Measurements from ENCODE around the gene ZC3H7A. TPM values are rescaled to one million over a fixed set of nuclear protein-coding genes. Genes with fewer than 3 reads are reported as not detected.

ZC3H7A gene
- total and polyA plus RNA-seq, 2 of the 13 experiments (the other 11 are each of a cell fraction or from before 2014, with no cell fraction given): 29.2 to 36.8 TPM

DNA sequence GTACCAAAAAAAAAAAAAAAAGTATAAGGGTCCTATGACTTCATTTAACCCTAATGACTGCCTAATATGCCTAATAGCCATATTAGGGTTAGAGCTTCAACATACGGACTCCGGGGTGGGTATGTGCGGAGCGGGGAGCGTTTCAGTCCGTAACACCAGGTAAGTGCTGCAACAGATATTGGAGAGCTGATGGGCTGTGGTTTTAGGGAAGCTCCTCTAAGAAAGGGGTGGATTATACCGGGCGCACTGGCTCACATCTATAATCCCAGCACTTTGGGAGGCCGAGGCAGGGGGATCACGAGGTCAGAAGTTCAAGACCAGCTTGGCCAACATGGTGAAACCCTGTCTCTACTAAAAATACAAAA, 1.9 kb upstream of the ZC3H7A start (continued):
- TF ChIP-seq AKNA (CRISPR knock-in tag; IDR thresholded peaks at IDR 0.05; ENCODE audit: borderline replicate concordance) (no peak), ZNF670 (CRISPR knock-in tag; IDR thresholded peaks at IDR 0.05; ENCODE audit: borderline replicate concordance) (no peak), HDAC6 (IDR thresholded peaks at IDR 0.05; ENCODE audit: low read depth, low read length) (no peak), ATRX (CRISPR knock-in tag; IDR thresholded peaks at IDR 0.05; ENCODE audit: borderline replicate concordance) (no peak), POLR2AphosphoS5 (IDR thresholded peaks at IDR 0.05; ENCODE audit: low read depth, low read length) (0 out of 2 replicates have a peak, but pooled peaks have one; percentile 4), ZNF20 (CRISPR knock-in tag; IDR thresholded peaks at IDR 0.05) (0 out of 2 replicates have a peak, but pooled peaks have one; percentile 9), ZNF574 (CRISPR knock-in tag; IDR thresholded peaks at IDR 0.05) (no peak), ZNF589 (CRISPR knock-in tag; conservative IDR thresholded peaks at IDR 0.05) (no peak), ZNF432 (CRISPR knock-in tag; IDR thresholded peaks at IDR 0.05; ENCODE audit: borderline replicate concordance) (no peak), RARA (CRISPR knock-in tag; IDR thresholded peaks at IDR 0.05) (no peak), ZNF850 (CRISPR knock-in tag; conservative IDR thresholded peaks at IDR 0.05) (no peak), HDAC1 (CRISPR knock-in tag; IDR thresholded peaks at IDR 0.05) (no peak), ZNF431 (CRISPR knock-in tag; IDR thresholded peaks at IDR 0.05; ENCODE audit: borderline replicate concordance, low read depth) (no peak), MXD4 (CRISPR knock-in tag; IDR thresholded peaks at IDR 0.05) (no peak)
- TF ChIP-seq, protein P1, sequence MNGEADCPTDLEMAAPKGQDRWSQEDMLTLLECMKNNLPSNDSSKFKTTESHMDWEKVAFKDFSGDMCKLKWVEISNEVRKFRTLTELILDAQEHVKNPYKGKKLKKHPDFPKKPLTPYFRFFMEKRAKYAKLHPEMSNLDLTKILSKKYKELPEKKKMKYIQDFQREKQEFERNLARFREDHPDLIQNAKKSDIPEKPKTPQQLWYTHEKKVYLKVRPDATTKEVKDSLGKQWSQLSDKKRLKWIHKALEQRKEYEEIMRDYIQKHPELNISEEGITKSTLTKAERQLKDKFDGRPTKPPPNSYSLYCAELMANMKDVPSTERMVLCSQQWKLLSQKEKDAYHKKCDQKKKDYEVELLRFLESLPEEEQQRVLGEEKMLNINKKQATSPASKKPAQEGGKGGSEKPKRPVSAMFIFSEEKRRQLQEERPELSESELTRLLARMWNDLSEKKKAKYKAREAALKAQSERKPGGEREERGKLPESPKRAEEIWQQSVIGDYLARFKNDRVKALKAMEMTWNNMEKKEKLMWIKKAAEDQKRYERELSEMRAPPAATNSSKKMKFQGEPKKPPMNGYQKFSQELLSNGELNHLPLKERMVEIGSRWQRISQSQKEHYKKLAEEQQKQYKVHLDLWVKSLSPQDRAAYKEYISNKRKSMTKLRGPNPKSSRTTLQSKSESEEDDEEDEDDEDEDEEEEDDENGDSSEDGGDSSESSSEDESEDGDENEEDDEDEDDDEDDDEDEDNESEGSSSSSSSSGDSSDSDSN (CRISPR knock-in tag; IDR thresholded peaks at IDR 0.05): no peak
- TF ChIP-seq, protein P2, sequence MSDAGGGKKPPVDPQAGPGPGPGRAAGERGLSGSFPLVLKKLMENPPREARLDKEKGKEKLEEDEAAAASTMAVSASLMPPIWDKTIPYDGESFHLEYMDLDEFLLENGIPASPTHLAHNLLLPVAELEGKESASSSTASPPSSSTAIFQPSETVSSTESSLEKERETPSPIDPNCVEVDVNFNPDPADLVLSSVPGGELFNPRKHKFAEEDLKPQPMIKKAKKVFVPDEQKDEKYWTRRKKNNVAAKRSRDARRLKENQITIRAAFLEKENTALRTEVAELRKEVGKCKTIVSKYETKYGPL (CRISPR knock-in tag; IDR thresholded peaks at IDR 0.05): no peak
- TF ChIP-seq, protein P3, sequence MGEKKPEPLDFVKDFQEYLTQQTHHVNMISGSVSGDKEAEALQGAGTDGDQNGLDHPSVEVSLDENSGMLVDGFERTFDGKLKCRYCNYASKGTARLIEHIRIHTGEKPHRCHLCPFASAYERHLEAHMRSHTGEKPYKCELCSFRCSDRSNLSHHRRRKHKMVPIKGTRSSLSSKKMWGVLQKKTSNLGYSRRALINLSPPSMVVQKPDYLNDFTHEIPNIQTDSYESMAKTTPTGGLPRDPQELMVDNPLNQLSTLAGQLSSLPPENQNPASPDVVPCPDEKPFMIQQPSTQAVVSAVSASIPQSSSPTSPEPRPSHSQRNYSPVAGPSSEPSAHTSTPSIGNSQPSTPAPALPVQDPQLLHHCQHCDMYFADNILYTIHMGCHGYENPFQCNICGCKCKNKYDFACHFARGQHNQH (CRISPR knock-in tag; IDR thresholded peaks at IDR 0.05): no peak
- TF ChIP-seq, protein P4, sequence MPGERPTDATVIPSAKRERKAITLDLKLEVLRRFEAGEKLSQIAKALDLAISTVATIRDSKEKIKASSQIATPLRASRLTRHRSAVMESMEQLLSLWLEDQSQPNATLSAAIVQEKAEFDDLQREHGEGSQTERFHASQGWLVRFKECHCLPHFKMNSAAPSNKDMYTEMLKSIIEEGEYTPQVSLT (CRISPR knock-in tag; IDR thresholded peaks at IDR 0.05; ENCODE audit: borderline replicate concordance, low read depth): 0 out of 2 replicates have a peak, but pooled peaks have one; percentile 17

All from HepG2 (cell line).